Measurements from ENCODE around the gene CES4A.
"Not testable (repeated sequence)": the region's sequence is repeated elsewhere in the genome, so short reads cannot be mapped to it uniquely, and the experiment has no call there.

The CES4A gene

GRCh38 chr16:66948134-66948836, 40.1 kb upstream of the CES4A start:
- Histone ChIP-seq H3K4me3 (ENCODE audit: low read length) (no peak overlapping the region), H3K9me3 (ENCODE audit: control insufficient read depth, low read depth, low read length) (no peaks in the 10 kb centered on the region), H3K4me1 (ENCODE audit: control insufficient read depth, low read depth, low read length) (no peaks in the 10 kb centered on the region), H3K36me3 (ENCODE audit: control insufficient read depth, low read depth, low read length) (no peaks in the 10 kb centered on the region), H3K27me3 (ENCODE audit: control insufficient read depth, insufficient read depth, low read length) (no peaks in the 10 kb centered on the region), H3K9ac (ENCODE audit: low read length) (no peak overlapping the region), H3K27ac (ENCODE audit: low read length) (no peak overlapping the region)

DNA sequence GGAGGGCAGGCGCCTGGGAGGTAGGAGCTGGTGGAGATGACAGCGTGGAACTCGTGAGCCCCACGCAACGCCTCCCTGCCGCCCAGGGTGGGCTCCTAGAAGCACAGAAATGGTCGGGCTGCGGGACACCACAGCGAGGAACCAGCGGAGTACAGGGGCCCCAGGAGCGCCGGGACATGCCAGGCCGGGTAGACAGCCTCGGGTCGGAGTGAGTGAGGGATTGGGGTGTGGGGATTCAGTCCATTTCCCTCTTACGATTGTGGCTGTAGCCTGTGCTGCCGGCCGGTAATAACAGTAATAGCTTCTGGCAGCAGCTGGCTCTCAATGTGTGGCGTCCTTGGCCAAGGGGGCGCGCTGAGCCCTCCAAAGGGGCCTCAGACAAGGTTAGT, 39.6 kb upstream of the CES4A start:
- H3K27ac ChIP-seq (ENCODE audit: low read length) = no peak overlapping the region
- H3K9me3 ChIP-seq (ENCODE audit: control insufficient read depth, low read depth, low read length) = no peaks in the 10 kb centered on the region
- no peaks in the 10 kb centered on the region for H3K36me3 ChIP-seq (ENCODE audit: control insufficient read depth, low read depth, low read length)
- H3K27me3 ChIP-seq (ENCODE audit: control insufficient read depth, insufficient read depth, low read length) = no peaks in the 10 kb centered on the region
- H3K9ac ChIP-seq (ENCODE audit: low read length) = no peak overlapping the region
- H3K4me3 ChIP-seq (ENCODE audit: low read length) = no peak overlapping the region
- no peaks in the 10 kb centered on the region for H3K4me1 ChIP-seq (ENCODE audit: control insufficient read depth, low read depth, low read length)

DNA sequence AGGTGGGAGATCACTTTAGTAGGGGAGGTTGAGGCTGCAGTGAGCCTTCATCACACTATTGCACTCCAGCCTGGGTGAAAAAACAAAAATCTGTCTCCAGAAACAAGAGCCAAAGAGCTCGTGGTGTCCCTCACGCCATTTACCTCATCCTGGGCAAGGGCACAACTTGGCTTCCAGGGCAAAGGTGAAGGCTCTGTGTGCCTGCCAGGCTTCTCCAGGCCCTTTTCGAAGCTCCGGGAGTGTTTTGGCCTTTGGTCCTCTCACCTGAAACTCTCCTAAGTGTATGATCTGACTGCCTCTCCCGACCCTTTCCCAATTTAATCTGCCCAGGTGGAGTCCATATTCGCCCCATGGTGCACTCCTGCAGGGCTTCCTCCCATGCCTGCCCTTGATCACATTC, 38.9 kb upstream of the CES4A start:
- Histone ChIP-seq H3K4me1 (ENCODE audit: control insufficient read depth, low read depth, low read length) (no peaks in the 10 kb centered on the region), H3K27me3 (ENCODE audit: control insufficient read depth, insufficient read depth, low read length) (no peaks in the 10 kb centered on the region), H3K4me3 (ENCODE audit: low read length) (no peak overlapping the region), H3K36me3 (ENCODE audit: control insufficient read depth, low read depth, low read length) (no peaks in the 10 kb centered on the region), H3K27ac (ENCODE audit: low read length) (no peak overlapping the region), H3K9me3 (ENCODE audit: control insufficient read depth, low read depth, low read length) (no peaks in the 10 kb centered on the region), H3K9ac (ENCODE audit: low read length) (no peak overlapping the region)

DNA sequence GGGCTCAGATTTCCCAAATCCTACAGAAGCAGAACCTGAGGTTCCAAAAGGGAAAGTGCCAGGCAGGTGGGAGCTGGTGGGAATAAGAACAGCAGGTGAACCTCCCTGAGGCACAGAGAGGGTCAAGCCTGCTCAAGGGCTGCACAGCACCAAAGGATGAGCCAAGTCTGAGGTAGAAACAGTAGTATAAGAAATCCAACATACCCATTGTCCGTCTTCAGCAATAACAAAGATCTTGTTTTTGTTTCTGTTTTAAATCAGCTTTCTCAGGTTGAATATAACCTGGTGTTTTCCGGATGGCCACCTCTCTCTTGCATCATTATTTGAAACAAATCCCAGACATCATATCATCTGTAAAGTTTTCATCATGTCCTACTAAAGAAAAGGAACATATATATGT, 38.0 kb upstream of the CES4A start:
- no peak overlapping the region for H3K27ac ChIP-seq (ENCODE audit: low read length)
- H3K36me3 ChIP-seq (ENCODE audit: control insufficient read depth, low read depth, low read length) = no peaks in the 10 kb centered on the region
- H3K4me3 ChIP-seq (ENCODE audit: low read length) = no peak overlapping the region
- no peaks in the 10 kb centered on the region for H3K4me1 ChIP-seq (ENCODE audit: control insufficient read depth, low read depth, low read length)
- no peaks in the 10 kb centered on the region for H3K27me3 ChIP-seq (ENCODE audit: control insufficient read depth, insufficient read depth, low read length)
- H3K9me3 ChIP-seq (ENCODE audit: control insufficient read depth, low read depth, low read length) = no peaks in the 10 kb centered on the region
- no peak overlapping the region for H3K9ac ChIP-seq (ENCODE audit: low read length)

DNA sequence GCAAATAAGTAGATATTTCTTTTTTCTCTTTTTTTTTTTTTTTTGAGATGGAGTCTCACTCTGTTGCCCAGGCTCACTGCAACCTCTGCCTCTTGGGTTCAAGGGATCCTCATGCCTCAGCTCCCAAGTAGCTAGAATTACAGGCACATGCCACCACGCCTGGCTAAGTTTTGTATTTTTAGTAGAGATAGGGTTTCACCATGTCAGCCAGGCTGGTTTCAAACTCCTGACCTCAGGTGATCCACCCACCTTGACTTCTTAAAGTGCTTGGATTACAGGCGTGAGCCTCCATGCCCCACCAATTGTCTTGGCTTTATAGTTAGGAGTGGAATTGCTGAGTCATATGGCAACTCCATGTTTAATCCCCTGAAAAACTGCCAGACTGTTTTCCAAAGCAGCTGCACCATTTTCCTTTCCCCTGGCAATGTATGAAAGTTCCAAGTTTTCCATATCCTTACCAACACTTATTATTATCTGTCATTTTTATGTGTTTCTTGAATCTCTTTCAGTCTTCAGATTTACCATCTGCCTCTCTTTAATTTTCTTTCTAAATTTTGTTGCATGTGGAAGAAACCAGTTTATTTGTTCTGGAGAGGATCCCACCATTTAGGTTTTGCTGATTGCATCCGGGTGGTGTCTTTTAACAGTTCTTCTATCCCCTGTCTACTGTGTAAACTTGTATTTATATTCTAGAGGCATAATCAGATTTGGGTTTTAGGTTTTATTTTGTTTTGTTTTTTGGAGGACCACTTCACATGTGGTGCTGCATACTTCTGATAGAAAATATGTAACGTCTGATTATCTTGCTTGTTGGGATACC, 37.2 kb upstream of the CES4A start:
- H3K36me3 ChIP-seq (ENCODE audit: control insufficient read depth, low read depth, low read length) = no peaks in the 10 kb centered on the region
- H3K27me3 ChIP-seq (ENCODE audit: control insufficient read depth, insufficient read depth, low read length) = no peaks in the 10 kb centered on the region
- H3K9ac ChIP-seq (ENCODE audit: low read length) = no peak overlapping the region
- no peaks in the 10 kb centered on the region for H3K9me3 ChIP-seq (ENCODE audit: control insufficient read depth, low read depth, low read length)
- no peak overlapping the region for H3K27ac ChIP-seq (ENCODE audit: low read length)
- H3K4me3 ChIP-seq (ENCODE audit: low read length) = no peak overlapping the region
- H3K4me1 ChIP-seq (ENCODE audit: control insufficient read depth, low read depth, low read length) = no peaks in the 10 kb centered on the region

GRCh38 chr16:66952430-66953110, 35.8 kb upstream of the CES4A start:
- Histone ChIP-seq H3K4me1 (ENCODE audit: control insufficient read depth, low read depth, low read length) (no peaks in the 10 kb centered on the region), H3K36me3 (ENCODE audit: control insufficient read depth, low read depth, low read length) (no peaks in the 10 kb centered on the region), H3K9ac (ENCODE audit: low read length) (no peak overlapping the region), H3K4me3 (ENCODE audit: low read length) (no peak overlapping the region), H3K27me3 (ENCODE audit: control insufficient read depth, insufficient read depth, low read length) (no peaks in the 10 kb centered on the region), H3K9me3 (ENCODE audit: control insufficient read depth, low read depth, low read length) (no peaks in the 10 kb centered on the region), H3K27ac (ENCODE audit: low read length) (no peak overlapping the region)

DNA sequence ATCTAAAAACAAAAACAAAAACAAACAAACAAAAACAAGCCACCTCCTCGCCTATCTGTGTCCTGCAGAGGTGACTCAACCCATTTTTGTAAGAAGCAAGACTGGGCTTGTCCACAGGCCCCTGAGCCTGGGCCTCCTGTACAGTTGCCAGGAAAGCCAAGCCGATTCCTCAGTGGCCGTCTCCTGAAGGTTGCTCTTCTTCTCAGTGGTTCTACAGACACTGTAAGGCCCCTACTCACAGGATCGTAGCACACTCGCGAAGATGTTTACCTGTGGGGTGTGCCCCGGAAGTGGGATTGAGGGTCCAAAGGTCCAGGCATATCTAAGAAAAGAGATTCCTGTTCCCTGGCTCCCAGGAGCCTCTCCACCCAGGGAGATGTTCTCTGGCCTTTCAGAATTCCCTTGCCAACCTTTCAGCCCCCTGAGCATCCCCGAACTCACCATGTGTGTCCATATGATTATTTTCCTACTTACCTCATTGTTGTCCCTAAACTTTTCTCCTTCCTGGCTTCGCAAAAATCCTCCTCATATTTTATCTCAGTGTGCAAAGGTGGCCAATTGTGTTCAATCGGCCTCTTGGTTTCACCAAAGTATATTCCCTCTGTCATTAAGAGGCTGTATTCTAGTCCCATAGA, 34.8 kb upstream of the CES4A start:
- no peak overlapping the region for H3K27ac ChIP-seq (ENCODE audit: low read length)
- no peaks in the 10 kb centered on the region for H3K27me3 ChIP-seq (ENCODE audit: control insufficient read depth, insufficient read depth, low read length)
- H3K4me1 ChIP-seq (ENCODE audit: control insufficient read depth, low read depth, low read length) = no peaks in the 10 kb centered on the region
- no peaks in the 10 kb centered on the region for H3K36me3 ChIP-seq (ENCODE audit: control insufficient read depth, low read depth, low read length)
- no peaks in the 10 kb centered on the region for H3K9me3 ChIP-seq (ENCODE audit: control insufficient read depth, low read depth, low read length)
- no peak overlapping the region for H3K4me3 ChIP-seq (ENCODE audit: low read length)
- H3K9ac ChIP-seq (ENCODE audit: low read length) = no peak overlapping the region

- H3K36me3 ChIP-seq (ENCODE audit: control insufficient read depth, low read depth, low read length) = no peaks in the 10 kb centered on the region
- no peak overlapping the region for H3K27ac ChIP-seq (ENCODE audit: low read length)
- no peak overlapping the region for H3K4me3 ChIP-seq (ENCODE audit: low read length)
- no peak overlapping the region for H3K9ac ChIP-seq (ENCODE audit: low read length)
- no peaks in the 10 kb centered on the region for H3K9me3 ChIP-seq (ENCODE audit: control insufficient read depth, low read depth, low read length)
- no peaks in the 10 kb centered on the region for H3K27me3 ChIP-seq (ENCODE audit: control insufficient read depth, insufficient read depth, low read length)
- H3K4me1 ChIP-seq (ENCODE audit: control insufficient read depth, low read depth, low read length) = no peaks in the 10 kb centered on the region
These were observed 34.2 kb upstream of the CES4A start for GRCh38 chr16:66954097-66954659.

DNA sequence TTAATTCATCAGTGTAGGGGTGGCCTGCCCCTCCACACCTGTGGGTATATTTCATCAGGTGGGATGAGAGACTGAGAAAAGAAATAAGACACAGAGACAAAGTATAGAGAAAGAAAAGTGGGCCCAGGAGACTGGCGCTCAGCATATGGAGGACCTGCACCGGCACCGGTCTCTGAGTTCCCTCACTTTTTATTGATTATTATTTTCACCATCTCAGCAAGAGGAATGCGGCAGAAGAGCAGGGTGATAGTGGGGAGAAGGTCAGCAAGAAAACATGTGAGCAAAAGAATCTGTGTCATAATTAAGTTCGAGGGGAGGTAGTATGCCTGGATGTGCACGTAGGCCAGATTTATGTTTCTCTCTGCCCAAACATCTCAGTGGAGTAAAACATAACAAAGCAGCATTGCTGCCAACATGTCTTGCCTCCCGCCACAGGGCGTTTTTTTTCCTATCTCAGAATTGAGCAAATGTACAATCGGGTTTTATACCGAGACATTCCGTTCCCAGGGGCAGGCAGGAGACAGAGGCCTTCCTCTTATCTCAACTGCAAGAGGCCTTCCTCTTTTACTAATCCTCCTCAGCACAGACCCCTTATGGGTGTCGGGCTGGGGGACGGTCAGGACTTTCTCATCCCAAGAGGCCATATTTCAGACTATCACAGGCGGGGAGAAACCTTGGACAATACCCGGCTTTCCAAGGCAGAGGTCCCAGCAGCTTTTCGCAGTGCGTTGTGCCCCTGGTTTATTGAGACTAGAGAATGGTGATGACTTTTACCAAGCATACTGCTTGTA, 32.8 kb upstream of the CES4A start:
- not testable (repeated sequence) for H3K9me3 ChIP-seq (ENCODE audit: control insufficient read depth, low read depth, low read length); H3K4me3 ChIP-seq (ENCODE audit: low read length); H3K9ac ChIP-seq (ENCODE audit: low read length); H3K36me3 ChIP-seq (ENCODE audit: control insufficient read depth, low read depth, low read length); H3K27ac ChIP-seq (ENCODE audit: low read length); H3K27me3 ChIP-seq (ENCODE audit: control insufficient read depth, insufficient read depth, low read length); H3K4me1 ChIP-seq (ENCODE audit: control insufficient read depth, low read depth, low read length)

DNA sequence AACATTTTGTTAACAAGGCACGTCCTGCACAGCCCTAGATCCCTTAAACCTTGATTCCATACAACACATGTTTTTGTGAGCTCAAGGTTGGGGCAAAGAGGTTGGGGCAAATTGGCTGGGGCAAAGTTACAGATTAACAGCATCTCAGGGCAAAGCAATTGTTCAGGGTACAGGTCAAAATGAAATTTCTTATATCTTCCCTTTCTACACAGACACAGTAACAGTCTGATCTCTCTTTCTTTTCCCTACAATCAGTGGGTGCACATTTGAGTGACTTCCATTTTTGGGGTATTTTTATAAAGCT, 32.3 kb upstream of the CES4A start:
- H3K27ac ChIP-seq (ENCODE audit: low read length); H3K36me3 ChIP-seq (ENCODE audit: control insufficient read depth, low read depth, low read length); H3K9ac ChIP-seq (ENCODE audit: low read length); H3K27me3 ChIP-seq (ENCODE audit: control insufficient read depth, insufficient read depth, low read length); H3K4me1 ChIP-seq (ENCODE audit: control insufficient read depth, low read depth, low read length); H3K4me3 ChIP-seq (ENCODE audit: low read length); H3K9me3 ChIP-seq (ENCODE audit: control insufficient read depth, low read depth, low read length): not testable (repeated sequence)

Data from iPS-18a (cell line).